AG08396 (cell line): ENCODE data around the gene KCNQ1.

Source experiments
- DNase-seq: peaks from one replicate; pipeline ENCODE4 v3.0.0; 2012; ENCODE audit warnings: low spot score, mixed read lengths

The KCNQ1 gene

GRCh38 chr11:2716376-2717095, 271.7 kb downstream of the KCNQ1 start:
- DNase-seq = no peak

DNA sequence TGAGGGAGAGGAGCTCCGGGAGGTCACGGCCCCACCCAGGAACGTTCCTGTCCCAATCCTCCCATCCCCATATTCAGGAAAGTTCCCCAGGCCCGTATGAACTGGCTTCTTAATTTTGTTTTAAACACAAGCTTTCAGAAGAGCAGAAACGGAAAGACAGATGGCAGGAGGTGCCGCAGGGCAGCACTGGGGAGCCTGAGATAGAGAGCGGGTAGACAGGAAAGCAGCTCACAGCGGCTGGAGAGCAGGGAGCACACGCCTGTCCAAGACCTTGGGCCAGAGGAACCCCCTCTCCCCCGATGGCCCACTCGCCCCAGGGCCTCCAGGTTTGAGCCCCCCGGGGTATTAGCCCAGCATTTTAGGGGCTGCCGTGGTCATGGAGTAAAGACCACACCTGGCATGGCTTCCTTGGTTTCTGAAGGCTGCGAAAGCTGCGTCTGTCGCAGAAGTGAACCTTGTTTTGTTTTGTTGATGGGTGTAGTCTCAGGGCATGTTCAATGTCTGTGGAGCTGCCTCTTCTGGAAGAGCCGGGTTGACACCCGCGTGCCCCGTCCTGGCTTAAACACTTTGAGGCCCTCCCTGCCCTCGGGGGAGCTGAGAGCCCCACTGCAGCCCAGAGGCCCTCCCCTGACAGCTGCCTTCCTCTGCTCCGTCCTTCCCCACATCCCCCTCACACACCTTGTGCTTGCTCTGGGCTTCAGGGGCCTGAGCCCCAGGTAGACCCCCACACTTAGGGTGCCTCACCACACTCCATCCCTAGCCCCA, 272.9 kb downstream of the KCNQ1 start:
- no peak for DNase-seq

- DNase-seq = no peak
Measured at GRCh38 chr11:2718817-2719438, 274.1 kb downstream of the KCNQ1 start.

- DNase-seq = no peak
Measured at GRCh38 chr11:2719831-2720590, 275.2 kb downstream of the KCNQ1 start.

DNA sequence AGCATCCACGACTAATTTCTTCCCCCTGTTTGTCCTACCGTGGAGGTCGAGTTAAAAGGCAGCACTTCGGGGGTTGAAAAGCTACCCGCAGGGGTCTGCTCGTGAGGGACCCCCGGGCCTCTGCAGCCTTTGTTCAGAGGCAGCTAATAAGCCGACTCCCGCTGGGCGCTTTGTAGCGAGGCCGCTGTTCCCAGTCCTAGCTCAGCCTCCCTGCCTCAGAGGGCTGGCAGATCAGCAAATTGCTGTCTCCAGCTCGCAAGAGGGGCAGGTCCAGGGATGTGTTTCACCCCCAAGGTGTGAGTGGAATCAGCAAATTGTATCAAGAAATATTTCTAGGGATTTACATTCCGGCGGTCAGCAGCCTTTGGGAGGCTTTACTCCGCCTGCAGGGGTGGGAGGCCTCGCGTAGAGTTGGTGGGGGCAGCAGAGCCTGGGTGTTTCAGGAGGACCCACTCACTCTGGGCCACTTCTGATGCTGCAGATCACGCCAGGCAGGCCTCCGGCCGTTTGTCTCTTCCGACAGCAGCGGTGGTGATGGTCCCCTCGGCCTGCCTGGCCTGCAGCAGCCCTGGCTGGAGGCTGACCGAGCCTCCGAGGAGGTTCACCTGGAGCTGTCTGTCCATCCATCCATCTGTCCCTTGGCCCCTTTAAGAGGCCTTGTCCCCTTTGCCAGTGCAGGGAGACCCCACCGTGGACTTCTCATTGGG, 276.6 kb downstream of the KCNQ1 start:
- DNase-seq = no peak

- no peak for DNase-seq
Measured at GRCh38 chr11:2722955-2723354, 278.1 kb downstream of the KCNQ1 start.

DNA sequence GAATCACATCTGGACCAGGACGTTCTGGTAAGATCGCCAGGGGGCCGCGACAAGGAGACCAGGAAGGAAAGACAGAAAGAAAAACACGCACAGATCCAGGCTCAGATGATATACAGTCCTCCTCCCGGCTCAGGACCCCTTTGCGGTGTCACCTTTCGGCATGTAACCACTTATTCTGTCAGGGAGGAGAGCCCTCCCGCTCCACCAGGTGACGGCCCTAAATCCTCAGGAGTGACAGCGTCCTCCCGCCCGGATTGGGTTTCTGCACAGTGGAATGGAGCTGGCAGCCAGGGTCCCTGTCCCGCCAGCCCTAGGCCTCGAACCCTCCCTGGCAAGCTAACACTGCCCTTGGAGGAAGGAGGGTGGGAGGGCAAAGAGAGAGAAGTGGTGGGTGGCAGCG, 279.3 kb downstream of the KCNQ1 start:
- no peak for DNase-seq

GRCh38 chr11:2724653-2725367, 280.0 kb downstream of the KCNQ1 start:
- DNase-seq = no peak

GRCh38 chr11:2725368-2726300, 280.8 kb downstream of the KCNQ1 start:
- no peak for DNase-seq

DNA sequence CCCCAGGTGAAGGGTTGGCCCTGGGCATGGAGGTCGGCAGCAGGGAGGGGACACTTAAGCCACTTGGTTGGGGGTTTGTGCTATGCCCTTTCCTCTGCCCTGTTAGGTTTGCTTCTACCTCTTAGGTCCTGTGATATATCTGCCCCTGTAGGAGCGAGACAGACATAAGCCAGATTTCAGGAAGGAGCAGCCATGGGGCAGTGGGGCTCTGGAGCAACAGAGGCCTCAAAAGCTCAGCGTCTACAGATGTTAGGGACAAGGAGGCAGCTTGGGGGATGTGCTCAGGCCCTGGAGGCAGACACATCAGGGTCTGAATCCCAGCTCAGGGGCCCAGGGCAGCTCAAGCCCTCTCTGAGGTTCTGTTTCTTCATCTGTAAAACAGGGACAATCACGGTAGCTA, 282.2 kb downstream of the KCNQ1 start:
- no peak for DNase-seq

DNA sequence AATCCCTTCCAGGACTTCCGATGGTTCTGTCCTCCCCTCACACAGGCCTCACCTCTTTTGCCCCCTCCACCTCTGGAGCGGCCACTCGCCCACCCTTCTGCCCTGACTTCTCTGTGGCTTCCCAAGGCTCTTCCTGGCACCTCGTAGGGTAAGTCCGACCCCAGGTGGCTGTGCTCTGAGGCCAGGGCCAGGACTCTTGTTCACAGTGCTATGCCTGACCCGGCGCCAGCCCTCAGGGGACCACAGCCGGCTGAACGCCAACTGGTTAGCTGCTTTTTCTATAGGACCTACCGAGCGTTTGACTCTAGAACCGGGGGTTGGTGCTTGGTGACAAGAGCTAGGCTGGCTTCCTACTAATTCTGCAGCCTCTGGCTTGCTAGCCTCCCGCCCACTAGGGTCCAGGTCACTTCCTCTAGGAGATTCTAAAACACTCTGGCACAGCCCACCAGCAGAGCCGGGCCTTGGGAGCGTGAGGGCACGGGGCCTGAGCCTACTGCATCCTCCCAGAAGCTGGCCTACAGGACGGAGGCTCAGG, 283.4 kb downstream of the KCNQ1 start:
- no peak for DNase-seq

GRCh38 chr11:2728663-2729332, 284.0 kb downstream of the KCNQ1 start:
- DNase-seq = no peak

DNA sequence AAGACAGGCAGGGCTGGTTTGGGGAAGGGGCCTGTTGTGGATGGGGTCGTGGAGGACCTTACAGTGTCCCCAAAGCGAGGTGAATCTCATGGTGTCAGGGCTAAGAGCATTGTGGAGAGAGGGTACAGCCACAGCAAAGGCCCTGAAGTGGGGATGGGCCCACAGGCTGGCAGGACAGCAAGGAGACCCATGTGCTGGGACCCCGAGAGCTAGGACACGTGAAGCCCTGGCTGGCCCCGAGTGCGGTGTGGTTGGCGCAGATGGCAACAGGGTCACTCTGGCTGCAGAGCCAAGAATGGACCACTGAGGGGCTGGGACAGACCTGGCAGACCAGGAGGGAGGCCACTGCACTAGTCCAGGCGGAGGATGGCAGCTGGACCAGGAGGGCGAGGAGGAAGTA, 285.0 kb downstream of the KCNQ1 start:
- DNase-seq = no peak

DNA sequence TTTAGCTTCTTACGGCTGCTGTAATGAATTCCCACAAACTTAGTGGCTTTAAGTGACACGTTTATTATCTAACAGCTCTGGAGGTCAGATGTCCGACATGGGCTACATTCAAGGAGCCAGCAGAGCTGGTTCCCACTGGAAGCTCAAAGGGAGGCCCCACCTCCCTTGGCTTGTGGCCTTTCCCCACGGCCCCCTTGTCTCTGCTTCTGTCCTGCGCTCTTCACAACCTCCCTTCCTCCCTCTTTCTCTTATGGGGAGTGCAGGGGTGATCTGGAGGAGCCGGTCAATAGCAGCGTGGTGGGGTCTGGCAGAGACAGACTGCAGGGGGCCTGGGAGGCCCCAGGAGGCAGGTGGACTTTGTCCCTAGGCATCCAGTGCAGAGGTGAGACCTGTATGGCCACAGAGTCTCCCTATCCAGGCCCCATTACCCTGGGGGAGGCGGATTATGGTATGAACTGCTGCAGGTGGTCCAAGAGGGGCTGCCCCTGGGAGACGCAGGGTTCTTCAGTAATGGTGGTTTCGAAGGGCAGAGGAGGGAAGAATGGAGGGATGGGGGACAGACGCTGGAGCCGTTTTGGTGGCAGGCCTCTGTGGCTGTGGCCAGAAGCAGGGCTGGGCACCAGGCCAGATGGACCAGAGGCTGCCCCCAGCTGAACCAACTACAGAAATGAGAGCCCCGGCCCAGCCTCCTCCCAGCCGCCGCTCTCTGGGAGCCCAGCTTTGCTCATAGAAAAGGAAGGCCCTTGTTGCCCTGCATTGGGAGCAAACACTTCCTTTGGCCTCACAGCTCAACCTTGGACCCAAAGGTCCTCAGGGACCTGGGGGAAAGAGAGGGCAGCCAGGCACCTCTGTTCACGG, 285.7 kb downstream of the KCNQ1 start:
- no peak for DNase-seq

DNA sequence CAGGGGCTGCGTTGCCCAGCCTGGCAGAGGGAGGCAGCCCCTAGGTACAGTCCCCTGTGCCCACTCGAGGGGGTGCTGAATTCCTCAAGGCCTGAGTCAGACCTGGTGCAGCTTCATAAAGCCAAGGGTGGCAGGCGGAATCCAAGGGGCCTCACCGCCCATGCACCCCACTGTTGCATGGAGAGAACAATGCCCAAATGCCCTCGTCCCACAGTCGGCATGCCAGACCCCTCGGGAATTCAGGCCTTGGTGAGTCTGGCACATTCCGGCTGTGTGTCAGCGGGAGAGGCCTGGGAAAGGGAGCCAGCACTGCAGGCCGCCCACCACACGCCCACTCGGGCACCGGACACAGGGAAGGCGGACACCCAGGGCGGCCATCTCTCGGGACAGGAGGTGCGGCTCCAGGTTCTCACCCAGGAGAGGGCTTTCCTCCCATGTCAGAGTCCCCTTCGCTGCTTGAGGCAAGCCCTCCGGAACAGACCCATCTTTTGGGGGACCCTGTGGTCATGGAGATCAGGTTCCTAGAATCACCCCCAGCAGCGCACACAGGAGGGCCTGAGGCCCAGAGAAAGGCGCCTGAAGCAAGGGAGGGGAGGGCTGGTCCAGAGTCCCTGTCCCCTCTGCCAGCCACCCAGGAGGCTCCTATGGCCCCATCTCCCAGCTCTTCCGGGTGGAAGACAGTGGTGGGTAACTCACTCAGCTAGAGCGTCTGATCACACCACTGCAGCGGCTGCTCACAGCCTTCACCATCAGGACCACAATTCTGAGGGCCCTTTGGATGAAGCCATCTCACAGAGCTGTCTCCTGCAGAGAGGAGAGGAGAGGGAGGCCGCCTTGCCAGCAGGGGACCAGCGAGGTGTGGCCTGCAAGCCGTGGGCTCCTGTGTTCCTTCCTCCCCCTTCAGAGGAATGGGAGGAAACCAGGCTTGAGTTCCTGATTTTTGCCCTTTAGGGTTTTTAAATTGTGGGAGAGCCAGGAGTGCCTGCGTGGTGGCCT, 286.6 kb downstream of the KCNQ1 start:
- DNase-seq = no peak

- no peak for DNase-seq
Measured at GRCh38 chr11:2732261-2732939, 287.6 kb downstream of the KCNQ1 start.
